ENCODE data around the gene TPPP3. TPM values are rescaled to one million over a fixed set of nuclear protein-coding genes. Genes with fewer than 3 reads are reported as not detected.

TPPP3 gene
- total RNA-seq, 1 donor: 0.99 TPM

DNA sequence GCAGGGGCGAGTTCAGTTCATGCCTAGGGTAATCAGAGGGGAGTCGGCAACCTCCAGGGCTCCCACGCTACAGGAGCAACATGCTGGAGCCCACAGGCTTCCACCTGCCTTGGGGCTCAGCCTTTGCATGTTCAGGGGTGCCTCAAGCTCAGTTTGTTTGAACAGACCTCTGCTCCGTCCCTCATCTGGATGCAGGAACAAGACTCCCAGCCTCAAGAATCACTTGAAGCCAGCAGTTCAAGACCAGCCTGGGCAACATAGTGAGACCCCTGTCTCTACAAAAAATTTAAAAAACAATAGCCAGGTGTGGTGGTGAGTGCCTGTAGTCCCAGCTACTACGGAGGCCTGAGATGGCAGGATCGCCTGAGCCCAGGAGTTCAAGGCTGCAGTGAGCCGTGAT lies 32.7 kb upstream of the TPPP3 start:
- no peak for DNase-seq (ENCODE audit: low read depth)
- H3K4me3 ChIP-seq (ENCODE audit: low read depth, low read length): no peak overlapping the region
- TF ChIP-seq, protein P1, sequence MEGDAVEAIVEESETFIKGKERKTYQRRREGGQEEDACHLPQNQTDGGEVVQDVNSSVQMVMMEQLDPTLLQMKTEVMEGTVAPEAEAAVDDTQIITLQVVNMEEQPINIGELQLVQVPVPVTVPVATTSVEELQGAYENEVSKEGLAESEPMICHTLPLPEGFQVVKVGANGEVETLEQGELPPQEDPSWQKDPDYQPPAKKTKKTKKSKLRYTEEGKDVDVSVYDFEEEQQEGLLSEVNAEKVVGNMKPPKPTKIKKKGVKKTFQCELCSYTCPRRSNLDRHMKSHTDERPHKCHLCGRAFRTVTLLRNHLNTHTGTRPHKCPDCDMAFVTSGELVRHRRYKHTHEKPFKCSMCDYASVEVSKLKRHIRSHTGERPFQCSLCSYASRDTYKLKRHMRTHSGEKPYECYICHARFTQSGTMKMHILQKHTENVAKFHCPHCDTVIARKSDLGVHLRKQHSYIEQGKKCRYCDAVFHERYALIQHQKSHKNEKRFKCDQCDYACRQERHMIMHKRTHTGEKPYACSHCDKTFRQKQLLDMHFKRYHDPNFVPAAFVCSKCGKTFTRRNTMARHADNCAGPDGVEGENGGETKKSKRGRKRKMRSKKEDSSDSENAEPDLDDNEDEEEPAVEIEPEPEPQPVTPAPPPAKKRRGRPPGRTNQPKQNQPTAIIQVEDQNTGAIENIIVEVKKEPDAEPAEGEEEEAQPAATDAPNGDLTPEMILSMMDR (IDR thresholded peaks at IDR 0.05; ENCODE audit: insufficient read depth, low read length): no peak

DNA sequence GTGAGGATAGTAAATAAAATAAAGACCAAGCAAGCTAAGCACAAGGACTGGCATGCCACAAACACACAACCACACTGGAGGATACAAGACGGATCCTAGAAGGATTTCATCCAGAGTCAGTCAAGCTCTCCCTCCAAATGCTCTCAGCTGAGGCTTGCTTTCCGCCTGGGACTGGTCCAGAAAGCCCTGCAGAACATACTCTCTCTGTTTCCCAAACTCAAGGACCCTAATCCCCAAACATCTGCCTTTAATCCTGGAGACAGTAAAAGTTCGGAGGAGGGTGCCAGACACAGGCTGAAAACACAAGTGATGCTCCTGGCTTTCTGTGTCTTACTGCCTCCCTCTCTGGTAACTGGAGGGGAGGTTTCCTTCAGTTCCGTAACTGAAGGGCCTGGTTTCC lies 32.3 kb upstream of the TPPP3 start:
- H3K4me3 ChIP-seq (ENCODE audit: low read depth, low read length): no peak overlapping the region
- no peak for DNase-seq (ENCODE audit: low read depth)
- TF ChIP-seq, protein P1 (IDR thresholded peaks at IDR 0.05; ENCODE audit: insufficient read depth, low read length): no peak

DNA sequence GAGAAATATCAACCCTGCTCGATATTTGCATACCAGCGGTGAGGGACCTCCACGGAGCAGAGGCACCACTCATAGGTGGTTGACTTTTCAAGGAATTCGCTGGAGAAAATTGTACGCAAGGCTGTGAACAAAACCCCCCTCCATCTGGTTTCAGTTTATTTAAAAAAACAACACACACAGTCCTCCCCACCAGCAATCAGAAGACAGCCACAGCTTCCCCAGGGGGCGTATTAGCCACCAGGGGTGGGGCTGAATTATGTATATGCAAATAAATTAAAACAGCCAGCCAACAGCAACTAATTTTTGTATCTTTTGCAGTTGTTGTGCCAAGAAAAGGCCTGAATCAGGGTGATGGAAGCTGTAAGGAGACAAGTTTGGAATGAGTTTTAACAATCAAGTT lies 31.8 kb upstream of the TPPP3 start:
- TF ChIP-seq, protein P1 (IDR thresholded peaks at IDR 0.05; ENCODE audit: insufficient read depth, low read length): no peak
- no peak for DNase-seq (ENCODE audit: low read depth)
- H3K4me3 ChIP-seq (ENCODE audit: low read depth, low read length): no peak overlapping the region

DNA sequence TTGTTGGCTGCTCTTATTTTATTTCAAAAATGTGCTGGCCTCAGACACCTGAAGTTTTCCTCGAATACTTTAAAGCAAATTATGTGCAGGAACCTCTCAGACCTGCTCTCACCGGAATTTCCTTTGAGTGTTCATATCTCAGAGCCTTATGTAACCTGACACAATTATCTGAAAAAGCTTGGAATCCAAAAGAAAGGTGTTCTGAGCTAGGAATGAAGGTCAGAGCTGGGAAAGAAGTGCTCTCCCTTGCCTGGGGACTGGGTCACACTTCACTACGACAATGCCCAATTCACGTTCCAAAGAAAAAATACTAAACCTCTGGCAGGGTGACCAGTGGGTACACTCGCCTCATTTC lies 30.9 kb upstream of the TPPP3 start:
- H3K4me3 ChIP-seq (ENCODE audit: low read depth, low read length): no peak overlapping the region
- DNase-seq (ENCODE audit: low read depth): no peak
- TF ChIP-seq, protein P1 (IDR thresholded peaks at IDR 0.05; ENCODE audit: insufficient read depth, low read length): no peak

DNA sequence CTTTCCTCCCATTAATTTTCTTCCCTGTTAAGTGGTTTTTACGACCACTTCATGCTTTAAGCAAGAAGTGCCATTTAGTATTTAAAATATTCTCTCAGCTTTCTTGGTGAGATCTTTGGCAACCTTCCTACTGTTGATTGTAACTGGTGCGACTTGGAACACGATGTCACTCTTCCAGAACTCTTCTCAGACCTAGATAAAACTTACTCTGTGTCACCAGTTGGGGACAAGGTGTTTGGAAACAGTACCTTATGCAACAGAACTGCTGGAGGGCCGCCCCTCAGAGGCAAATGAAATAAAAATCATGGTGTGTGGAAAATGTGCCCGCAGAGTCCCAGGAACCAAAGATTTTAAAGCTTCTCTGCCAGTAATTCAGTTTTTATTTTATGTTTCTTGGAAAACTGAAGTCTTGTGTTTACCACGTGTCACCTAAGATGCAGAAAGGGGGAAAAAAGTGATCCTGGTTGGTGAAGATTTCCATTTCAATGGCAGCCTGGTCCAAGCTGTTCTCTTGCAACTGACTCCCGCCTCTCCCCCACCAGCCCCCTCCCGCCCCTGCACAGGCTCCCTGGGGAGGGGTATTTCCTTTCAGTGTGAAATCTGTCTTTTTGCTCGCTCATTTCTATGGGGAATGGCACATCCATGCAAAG lies 30.4 kb upstream of the TPPP3 start:
- TF ChIP-seq, protein P1 (IDR thresholded peaks at IDR 0.05; ENCODE audit: insufficient read depth, low read length): no peak
- DNase-seq (ENCODE audit: low read depth): no peak
- no peak overlapping the region for H3K4me3 ChIP-seq (ENCODE audit: low read depth, low read length)

DNA sequence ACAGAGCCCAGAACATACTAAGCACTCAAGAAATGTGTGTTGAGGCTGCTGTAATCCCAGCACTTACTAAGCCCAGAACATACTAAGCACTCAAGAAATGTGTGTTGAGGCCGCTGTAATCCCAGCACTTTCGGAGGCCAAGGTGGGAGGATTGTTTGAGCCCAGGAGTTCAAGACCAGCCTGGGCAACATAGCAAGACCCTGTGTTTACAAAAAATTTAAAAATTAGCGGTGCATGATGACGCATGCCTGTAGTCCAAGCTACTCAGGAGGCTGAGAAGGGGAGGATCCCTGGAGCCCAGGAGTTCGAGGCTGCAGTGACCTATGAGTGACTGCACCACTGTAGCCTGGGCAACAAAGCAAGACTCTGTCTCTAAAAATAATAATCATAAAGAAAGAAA lies 29.7 kb upstream of the TPPP3 start:
- H3K4me3 ChIP-seq (ENCODE audit: low read depth, low read length): no peak overlapping the region
- DNase-seq (ENCODE audit: low read depth): no peak
- TF ChIP-seq, protein P1 (IDR thresholded peaks at IDR 0.05; ENCODE audit: insufficient read depth, low read length): no peak

DNA sequence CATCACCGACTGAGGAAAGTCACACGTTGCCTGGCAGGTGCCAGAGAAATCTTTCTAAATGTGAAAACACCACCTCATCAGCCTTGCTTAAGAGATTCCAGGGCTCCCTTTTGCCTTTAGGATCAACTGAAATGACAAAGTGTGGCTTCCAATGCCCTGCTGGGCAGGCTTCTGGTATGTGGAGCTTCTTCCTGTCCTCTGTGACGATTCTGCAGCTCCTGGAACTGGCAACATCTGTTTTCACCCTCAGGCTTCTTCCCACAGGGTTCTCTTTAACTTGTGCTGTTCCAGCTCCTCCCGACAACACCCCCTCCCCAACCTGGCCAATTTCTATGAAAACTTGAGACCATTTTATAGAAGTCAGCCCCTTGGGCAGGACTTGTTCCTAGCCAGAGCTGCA lies 27.7 kb upstream of the TPPP3 start:
- no peak for DNase-seq (ENCODE audit: low read depth)
- no peak overlapping the region for H3K4me3 ChIP-seq (ENCODE audit: low read depth, low read length)
- TF ChIP-seq, protein P1 (IDR thresholded peaks at IDR 0.05; ENCODE audit: insufficient read depth, low read length): no peak
